ENCODE results near the gene PARD3B. TPM values are rescaled to one million over a fixed set of nuclear protein-coding genes. Genes with fewer than 3 reads are reported as not detected.

The PARD3B gene
- total RNA-seq, 1 experiment from 2014 or later: 3.9 TPM

- H2AFZ ChIP-seq (ENCODE audit: low read length): no peak overlapping the region
- BruUV-seq (replicated peaks): no TSS peak
- H3K4me3 ChIP-seq (ENCODE audit: low read length): no peak overlapping the region
- intact Hi-C loops (cut with micrococcal nuclease): no loop called here
- peaks cover 11% of the 10 kb centered on the region for H3K4me1 ChIP-seq (ENCODE audit: insufficient read depth, low read length)
- DNase-seq: no peak
- no peak overlapping the region for H3K27ac ChIP-seq (ENCODE audit: low read length)
- no peaks in the 10 kb centered on the region for H3K9me3 ChIP-seq (ENCODE audit: low read length)
- POLR2A ChIA-PET (ENCODE audit: unreplicated experiment): no interaction called here
- no peaks in the 10 kb centered on the region for H3F3A ChIP-seq (ENCODE audit: low read length, unreplicated experiment)
- H4K20me1 ChIP-seq (ENCODE audit: low read length): no peaks in the 10 kb centered on the region
- no peaks in the 10 kb centered on the region for H3K79me2 ChIP-seq (ENCODE audit: low read length)
- no peaks in the 10 kb centered on the region for H3K9me2 ChIP-seq (replicated peaks; ENCODE audit: low read length)
- H3K4me2 ChIP-seq (ENCODE audit: low read length): no peak overlapping the region
- no peaks in the 10 kb centered on the region for H3K27me3 ChIP-seq (ENCODE audit: low read length)
- ATAC-seq: no peak
- CTCF ChIA-PET: no interaction called here
- H3K36me3 ChIP-seq (ENCODE audit: low read depth, low read length): no peaks in the 10 kb centered on the region
- no peak overlapping the region for H3K9ac ChIP-seq (ENCODE audit: low read length)
- no peak for TF ChIP-seq EZH2phosphoT487 (IDR thresholded peaks at IDR 0.05; ENCODE audit: borderline replicate concordance, low read length)
- no peak for TF ChIP-seq CTCF (conservative IDR thresholded peaks at IDR 0.05; ENCODE audit: low read depth, low read length)
- no peak for TF ChIP-seq EZH2 (IDR thresholded peaks at IDR 0.05; ENCODE audit: low read length, unreplicated experiment)
Measured at GRCh38 chr2:204791230-204791629, 246.0 kb downstream of the PARD3B start.

GRCh38 chr2:204794624-204795023 lies 249.3 kb downstream of the PARD3B start:
- TF ChIP-seq EZH2phosphoT487 (IDR thresholded peaks at IDR 0.05; ENCODE audit: borderline replicate concordance, low read length): no peak
- no peak for TF ChIP-seq EZH2 (IDR thresholded peaks at IDR 0.05; ENCODE audit: low read length, unreplicated experiment)
- no peak for TF ChIP-seq CTCF (conservative IDR thresholded peaks at IDR 0.05; ENCODE audit: low read depth, low read length)
- peaks cover 11% of the 10 kb centered on the region for H3K4me1 ChIP-seq (ENCODE audit: insufficient read depth, low read length)
- CTCF ChIA-PET: interaction anchor here (0.6 kb wide), 1 partner anchor 49 kb away, joined by 3 read pairs; no protein-coding TSS in a partner anchor
- no TSS peak for BruUV-seq (replicated peaks)
- POLR2A ChIA-PET (ENCODE audit: unreplicated experiment): no interaction called here
- no peak for DNase-seq
- no peak; the same call in 1 of the 2 replicates for ATAC-seq
- H3K4me3 ChIP-seq (ENCODE audit: low read length): no peak overlapping the region
- intact Hi-C loops (cut with micrococcal nuclease): loop anchor here (5.0 kb wide), 1 partner anchor 48 kb away; no protein-coding TSS in a partner anchor
- H3F3A ChIP-seq (ENCODE audit: low read length, unreplicated experiment): no peaks in the 10 kb centered on the region
- H3K36me3 ChIP-seq (ENCODE audit: low read depth, low read length): no peaks in the 10 kb centered on the region
- H3K9ac ChIP-seq (ENCODE audit: low read length): no peak overlapping the region
- H3K9me3 ChIP-seq (ENCODE audit: low read length): no peaks in the 10 kb centered on the region
- H4K20me1 ChIP-seq (ENCODE audit: low read length): no peaks in the 10 kb centered on the region
- H3K9me2 ChIP-seq (replicated peaks; ENCODE audit: low read length): no peaks in the 10 kb centered on the region
- H3K27me3 ChIP-seq (ENCODE audit: low read length): no peaks in the 10 kb centered on the region
- no peaks in the 10 kb centered on the region for H3K79me2 ChIP-seq (ENCODE audit: low read length)
- no peak overlapping the region for H3K27ac ChIP-seq (ENCODE audit: low read length)
- no peak overlapping the region for H2AFZ ChIP-seq (ENCODE audit: low read length)
- H3K4me2 ChIP-seq (ENCODE audit: low read length): no peak overlapping the region; the same call in 1 of the 2 replicates

- DNase-seq: peak; percentile 71
Measured at GRCh38 chr2:204795156-204795555, 249.9 kb downstream of the PARD3B start.

More at GRCh38 chr2:204795156-204795555, 249.9 kb downstream of the PARD3B start:
- H3K9me2 ChIP-seq (replicated peaks; ENCODE audit: low read length): no peaks in the 10 kb centered on the region
- ChIA-PET POLR2A (ENCODE audit: unreplicated experiment) (no interaction called here), CTCF (interaction anchor here (0.6 kb wide), 1 partner anchor 48 kb away, joined by 3 read pairs; no protein-coding TSS in a partner anchor)
- no peaks in the 10 kb centered on the region for H3K9me3 ChIP-seq (ENCODE audit: low read length)
- peak; percentile 96 for ATAC-seq
- no peaks in the 10 kb centered on the region for H4K20me1 ChIP-seq (ENCODE audit: low read length)
- no peak overlapping the region for H3K9ac ChIP-seq (ENCODE audit: low read length)
- H3K27ac ChIP-seq (ENCODE audit: low read length): no peak overlapping the region
- H3K27me3 ChIP-seq (ENCODE audit: low read length): no peaks in the 10 kb centered on the region
- no peak overlapping the region for H3K4me3 ChIP-seq (ENCODE audit: low read length)
- H3K4me1 ChIP-seq (ENCODE audit: insufficient read depth, low read length): peaks cover 11% of the 10 kb centered on the region
- no peaks in the 10 kb centered on the region for H3K36me3 ChIP-seq (ENCODE audit: low read depth, low read length)
- no TSS peak for BruUV-seq (replicated peaks)
- intact Hi-C loops (cut with micrococcal nuclease): loop anchor here (5.0 kb wide), 1 partner anchor 47 kb away; no protein-coding TSS in a partner anchor
- no peak overlapping the region for H2AFZ ChIP-seq (ENCODE audit: low read length)
- no peaks in the 10 kb centered on the region for H3F3A ChIP-seq (ENCODE audit: low read length, unreplicated experiment)
- TF ChIP-seq EZH2phosphoT487 (IDR thresholded peaks at IDR 0.05; ENCODE audit: borderline replicate concordance, low read length): no peak
- no peak for TF ChIP-seq EZH2 (IDR thresholded peaks at IDR 0.05; ENCODE audit: low read length, unreplicated experiment)
- H3K4me2 ChIP-seq (ENCODE audit: low read length): no peak overlapping the region; the same call in 1 of the 2 replicates
- no peaks in the 10 kb centered on the region for H3K79me2 ChIP-seq (ENCODE audit: low read length)

All from PC-3 (cell line).